ENCODE data around the gene MERTK. TPM values are rescaled to one million over a fixed set of nuclear protein-coding genes. Genes with fewer than 3 reads are reported as not detected.

MERTK gene
- polyA plus RNA-seq, 5 donors: 12.7 to 22.2 (median 17.6) TPM

DNA sequence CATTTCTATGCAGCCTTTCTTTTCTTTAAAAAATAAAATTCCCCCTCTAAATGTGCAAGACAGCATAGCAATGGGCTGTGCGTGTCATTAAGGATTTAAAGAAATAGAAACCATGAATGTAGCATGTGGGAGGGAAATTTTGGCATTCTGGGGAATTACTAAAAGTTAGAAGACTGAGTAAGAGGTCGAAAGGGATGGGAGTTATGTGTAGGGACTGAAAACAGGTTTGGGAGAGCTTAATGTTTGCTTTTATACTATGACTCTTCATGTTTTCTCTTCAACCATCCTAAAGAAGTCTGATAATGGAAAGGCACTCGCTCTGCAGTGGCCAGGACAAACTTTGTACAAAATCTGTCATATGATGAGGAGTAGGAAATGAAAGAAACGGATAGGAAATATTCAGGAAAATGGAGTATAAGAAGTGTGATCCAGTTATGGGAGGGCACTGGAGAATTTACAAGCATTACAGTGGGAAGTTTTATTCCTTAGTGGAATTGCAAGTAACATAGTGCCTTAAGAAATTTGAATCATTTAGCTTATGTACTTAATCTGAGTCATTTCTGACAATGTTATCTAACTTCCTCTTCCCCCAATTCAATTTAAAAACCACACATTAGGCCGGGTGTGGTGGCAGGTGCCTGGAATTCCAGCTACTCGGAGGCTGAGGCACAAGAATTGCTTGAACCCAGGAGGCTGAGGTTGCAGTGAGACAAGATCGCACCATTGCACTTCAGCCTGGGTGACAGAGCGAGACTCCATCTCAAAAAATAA, 177.3 kb downstream of the MERTK start:
- DNase-seq: no peak

DNA sequence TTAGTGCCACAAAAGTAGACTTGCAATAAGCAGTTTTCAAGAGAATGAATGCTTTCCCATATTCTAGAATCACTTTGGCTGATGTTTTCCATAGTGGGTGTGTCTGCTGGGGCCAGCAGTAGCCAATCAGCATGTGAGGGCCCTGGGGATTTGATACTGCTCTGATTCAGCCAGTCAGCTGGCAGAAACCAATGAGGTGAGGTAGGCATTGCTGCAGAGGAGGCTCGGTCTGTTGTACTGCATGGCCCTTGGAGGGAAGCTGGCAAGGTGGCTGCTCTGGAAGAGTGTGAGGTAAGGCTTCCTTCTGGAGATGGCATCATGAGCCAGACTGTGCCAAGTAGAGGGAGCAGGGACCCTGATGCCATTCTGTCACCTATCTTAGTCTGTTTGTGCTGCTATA, 179.4 kb downstream of the MERTK start:
- DNase-seq: no peak

Other genes with a start within 250 kb of the MERTK start
- gene ANAPC1, start 14.4 kb upstream of the MERTK start, polyA plus RNA-seq (ENCODE audit: insufficient read depth in 1 of 5, insufficient read length in 5 of 5, low replicate concordance in 1 of 5): 10 to 100 TPM; 26.8 to 40.3 (median 37.2) TPM
- 10 to 100 TPM; 16.7 to 29.6 (median 25.8) TPM for gene TMEM87B, start 156.7 kb downstream of the MERTK start, polyA plus RNA-seq (ENCODE audit: insufficient read depth in 1 of 5, insufficient read length in 5 of 5, low replicate concordance in 1 of 5)
- 10 to 100 TPM; 10.5 to 15.2 (median 11.8) TPM for gene FBLN7, start 239.8 kb downstream of the MERTK start, polyA plus RNA-seq (ENCODE audit: insufficient read depth in 1 of 5, insufficient read length in 5 of 5, low replicate concordance in 1 of 5)